GOT3 (cell line): ENCODE results near the gene IGFBP5.

ENCODE experiments used
- DNase-seq: peaks from one replicate; lab custom pipeline; 2025; ENCODE audit warnings: mixed read lengths; lab: John Stamatoyannopoulos, UW

IGFBP5 gene

DNA sequence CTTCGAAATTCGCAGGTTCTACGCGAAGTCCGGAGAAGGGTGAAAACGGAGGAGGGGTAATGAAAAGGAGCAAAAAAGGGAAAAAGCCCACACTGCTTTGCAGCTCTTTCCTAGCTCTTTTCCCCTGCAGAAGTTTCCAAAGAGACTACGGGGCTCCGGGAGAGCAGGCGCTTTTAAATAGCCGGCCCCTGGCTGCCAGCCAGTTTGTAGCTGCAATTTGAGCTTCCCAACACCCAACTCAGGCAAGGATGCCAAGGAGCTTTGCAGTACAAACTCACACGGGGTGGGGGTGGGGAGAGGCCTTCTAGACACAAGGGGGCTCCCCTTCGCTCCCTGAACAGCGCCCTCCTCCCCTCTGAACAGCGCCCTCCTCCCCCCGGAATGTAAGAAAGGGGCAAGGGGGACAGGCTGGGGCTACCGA lies at the start of gene IGFBP5:
TSS of gene IGFBP5 (minus strand) at position 149 of the 421 bp plus-strand sequence. CDS start 774 bp downstream, outside the sequence.
- DNase-seq: peak; percentile 25

- DNase-seq: no peak
Measured at GRCh38 chr2:216743781-216744180, 48.4 kb upstream of the IGFBP5 start.

DNA sequence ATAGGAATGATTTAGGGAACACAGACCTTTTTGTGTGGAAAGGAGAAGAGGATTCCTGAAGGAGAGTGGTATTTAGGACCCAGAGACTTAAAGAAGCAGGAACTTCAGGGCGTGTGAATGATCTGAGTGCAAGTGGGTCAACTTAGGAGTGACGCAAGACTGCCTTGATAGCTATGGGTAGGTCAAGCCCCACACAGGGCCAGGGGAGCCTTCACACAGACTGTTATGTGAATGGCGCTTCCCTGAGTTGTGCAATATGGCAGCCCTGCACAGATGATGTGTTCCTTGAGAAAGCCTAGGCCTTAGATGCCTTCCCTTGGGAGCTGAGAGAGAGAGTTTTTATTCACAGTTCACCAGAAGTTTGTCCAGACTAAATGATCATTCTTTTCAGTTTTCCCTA lies 47.1 kb upstream of the IGFBP5 start:
- DNase-seq: no peak

DNA sequence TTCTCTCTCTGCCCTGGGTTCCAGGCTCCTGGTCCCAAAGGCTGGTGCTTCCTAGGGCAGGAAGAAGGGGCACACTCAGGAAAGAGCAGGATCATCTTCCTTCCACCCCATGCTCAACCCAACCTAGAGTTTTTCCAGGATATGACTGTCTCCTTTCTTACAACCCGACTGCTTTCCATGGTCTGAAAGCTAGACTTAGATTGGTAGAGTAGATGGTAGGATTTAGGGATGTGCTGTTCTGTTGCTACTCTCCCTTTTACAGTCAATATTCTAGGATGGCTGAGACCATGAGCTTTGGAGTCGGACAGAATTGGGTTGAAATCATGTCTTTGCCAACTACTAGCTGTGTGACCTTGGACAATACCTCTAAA lies 45.9 kb upstream of the IGFBP5 start:
- no peak for DNase-seq

GRCh38 chr2:216740557-216741222 lies 45.3 kb upstream of the IGFBP5 start:
- DNase-seq: no peak

DNA sequence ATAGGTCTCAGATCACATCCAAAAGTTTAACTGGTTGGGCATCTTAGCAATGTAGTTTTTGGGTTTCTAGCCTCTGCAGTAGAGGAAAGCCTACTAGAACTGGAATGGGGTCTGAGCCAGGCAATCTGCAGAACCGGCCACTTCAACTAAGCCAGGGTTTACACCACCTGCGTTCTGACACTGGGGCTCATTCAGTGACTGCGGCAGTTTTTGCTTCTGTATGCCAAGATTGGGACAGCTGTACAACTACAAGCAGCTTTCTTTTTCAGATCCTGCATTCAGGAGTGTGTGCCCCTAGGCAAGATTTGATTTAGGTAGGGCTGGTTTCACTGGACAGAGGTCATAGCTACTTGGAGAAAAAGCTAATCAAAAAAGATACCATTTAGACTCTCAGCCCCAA lies 43.7 kb upstream of the IGFBP5 start:
- DNase-seq: no peak

- no peak for DNase-seq
Measured at GRCh38 chr2:216737676-216738075, 42.3 kb upstream of the IGFBP5 start.

DNA sequence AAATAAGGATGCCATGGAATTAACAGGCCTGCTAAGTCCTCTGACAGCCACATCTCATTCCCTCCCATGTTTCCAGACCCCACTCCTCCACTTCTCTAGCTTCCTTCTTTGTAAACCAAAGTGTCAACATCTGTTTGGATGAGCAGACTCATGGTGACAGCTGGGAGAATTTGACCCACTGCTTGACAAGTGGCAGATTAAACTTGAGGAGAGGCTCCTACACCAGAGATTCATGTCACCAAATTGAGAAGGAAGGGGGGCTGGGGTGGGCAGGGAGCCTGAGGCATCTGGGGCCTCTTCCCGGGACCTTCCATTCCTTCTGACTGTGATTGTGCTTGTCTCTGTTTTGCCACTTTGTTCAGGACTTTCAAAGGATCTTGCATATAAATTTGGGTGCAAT lies 41.0 kb upstream of the IGFBP5 start:
- DNase-seq: no peak

GRCh38 chr2:216735668-216736067 lies 40.3 kb upstream of the IGFBP5 start:
- no peak for DNase-seq

DNA sequence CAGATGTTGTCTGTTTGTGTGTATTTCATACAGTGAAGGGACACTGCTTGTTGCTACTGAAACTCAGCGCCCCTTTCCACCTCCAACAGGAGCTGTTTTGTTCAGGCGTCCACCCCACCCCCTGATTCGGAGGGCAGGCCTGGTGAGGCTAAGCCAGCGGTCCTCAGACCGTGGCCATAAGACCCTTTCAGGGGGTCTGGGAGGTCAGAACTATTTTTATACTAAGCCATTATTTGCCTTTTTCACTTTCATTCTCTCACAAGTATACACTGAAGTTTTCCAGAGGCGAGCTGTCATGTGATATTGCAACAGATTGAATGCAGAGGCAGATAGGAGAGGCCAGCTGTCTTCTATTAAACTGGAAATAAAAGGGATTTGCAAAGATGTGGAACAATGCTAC lies 39.7 kb upstream of the IGFBP5 start:
- no peak for DNase-seq

GRCh38 chr2:216733046-216733445 lies 37.7 kb upstream of the IGFBP5 start:
- no peak for DNase-seq

DNA sequence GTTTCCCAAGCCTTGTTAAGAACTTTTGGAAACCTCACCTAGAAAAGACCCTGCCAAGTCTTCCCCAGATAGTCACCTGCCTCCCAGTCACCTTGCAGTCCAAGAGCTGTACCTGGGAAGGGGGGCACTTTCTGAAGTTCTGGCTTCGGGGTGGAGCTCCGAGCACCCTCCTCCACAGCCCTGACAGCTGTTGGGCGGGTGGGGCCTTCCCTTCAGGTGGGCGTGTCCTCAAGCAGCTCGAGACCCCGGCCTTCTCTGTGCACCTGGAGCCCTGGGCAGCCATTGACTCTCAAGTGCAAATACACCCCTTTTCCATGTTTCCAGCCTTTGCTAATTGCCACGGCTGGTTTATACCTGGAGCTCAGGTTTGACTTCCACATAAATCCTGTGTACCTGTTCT lies 37.0 kb upstream of the IGFBP5 start:
- DNase-seq: no peak

- DNase-seq: no peak
Measured at GRCh38 chr2:216731465-216731864, 36.1 kb upstream of the IGFBP5 start.

GRCh38 chr2:216730871-216731270 lies 35.5 kb upstream of the IGFBP5 start:
- DNase-seq: no peak

DNA sequence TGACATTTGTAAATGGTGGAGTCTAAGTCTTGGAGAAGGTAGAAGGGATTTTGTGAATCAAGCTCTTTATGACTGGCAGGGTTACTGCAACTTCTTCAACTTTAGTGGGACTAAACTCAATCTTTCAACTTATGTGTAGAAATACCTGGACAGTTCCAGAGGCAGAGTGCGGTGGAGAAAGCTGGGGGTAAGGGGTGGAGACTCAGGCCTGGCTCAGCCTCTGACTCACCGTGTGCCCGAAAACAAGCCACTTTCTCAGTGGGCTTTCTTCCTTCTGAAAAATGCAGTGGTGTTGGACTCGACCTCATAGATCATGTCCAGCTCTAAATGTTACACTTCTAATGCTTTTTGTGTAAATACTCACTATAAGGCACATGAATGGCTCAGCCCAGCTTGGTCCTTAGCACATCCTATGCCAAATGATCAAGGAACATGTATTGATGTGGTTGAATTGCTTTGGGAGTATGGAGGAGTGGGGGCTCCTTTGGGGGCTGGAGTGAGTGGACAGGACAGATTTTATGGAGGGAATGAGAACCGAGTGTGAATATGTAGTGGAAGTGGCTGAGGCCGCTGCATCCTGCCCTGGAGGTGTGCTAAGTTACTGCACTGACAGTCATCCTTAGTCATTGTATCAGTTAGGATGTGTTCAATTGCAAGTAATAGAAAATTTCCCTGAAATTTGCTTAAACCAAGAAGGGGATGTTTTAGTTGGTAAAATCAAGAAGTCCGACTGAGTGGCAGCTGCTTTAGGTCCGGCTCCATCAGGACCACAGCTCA lies 32.2 kb upstream of the IGFBP5 start:
- no peak for DNase-seq

- DNase-seq: no peak
Measured at GRCh38 chr2:216724190-216724589, 28.8 kb upstream of the IGFBP5 start.

- DNase-seq: no peak
Measured at GRCh38 chr2:216721141-216721540, 25.8 kb upstream of the IGFBP5 start.

DNA sequence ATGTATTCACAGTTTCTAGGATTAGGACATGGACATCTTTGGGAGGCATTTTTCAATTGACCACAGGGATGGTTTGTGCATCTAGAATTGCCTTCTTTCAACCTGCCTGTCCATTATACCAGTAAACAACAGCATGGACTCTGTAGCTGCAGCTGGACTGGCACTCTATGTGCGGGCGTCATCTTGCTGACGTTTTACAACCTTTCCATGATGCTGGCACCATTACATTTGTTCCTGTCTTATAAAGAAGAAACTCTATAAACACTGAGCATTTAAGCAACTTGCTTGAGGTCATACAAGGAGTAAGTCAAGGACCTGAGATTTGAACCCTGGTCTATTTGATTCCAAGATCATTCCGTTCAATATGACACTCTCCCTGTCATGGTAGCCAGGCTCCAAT lies 25.4 kb upstream of the IGFBP5 start:
- no peak for DNase-seq

DNA sequence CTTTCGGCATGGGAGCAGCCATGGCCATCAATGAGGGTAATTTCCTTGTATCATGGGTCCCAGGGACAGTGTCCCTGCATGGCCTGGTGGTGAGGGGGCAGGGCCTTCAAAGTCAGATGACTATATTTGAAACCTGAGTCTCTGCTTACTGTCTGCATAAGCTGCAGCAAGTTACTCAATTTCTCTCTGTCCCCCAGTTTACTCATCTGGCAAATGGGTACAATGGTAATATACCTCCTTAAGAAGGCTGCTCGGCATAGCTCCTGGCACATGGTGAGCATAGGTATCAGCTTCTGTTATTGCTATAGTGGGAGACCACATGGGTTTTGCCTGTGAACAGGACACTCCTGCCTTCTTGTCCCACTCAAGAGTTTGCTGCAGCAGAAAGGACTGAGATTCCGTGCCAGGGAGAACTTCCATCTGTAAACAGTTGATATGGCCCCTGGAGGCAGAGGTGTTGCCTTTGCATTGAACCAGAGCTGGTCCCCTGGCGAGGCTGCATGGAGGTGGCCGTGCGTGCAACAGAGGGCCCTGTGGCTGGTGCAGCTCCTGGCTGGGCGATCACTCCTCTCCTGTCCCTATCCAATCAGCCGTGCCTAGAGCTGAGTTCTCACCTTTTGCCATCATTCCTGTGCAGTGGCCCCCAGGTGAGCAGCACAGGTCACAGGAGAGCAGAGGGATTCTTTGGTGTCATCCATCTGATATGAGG lies 22.7 kb upstream of the IGFBP5 start:
- DNase-seq: no peak

GRCh38 chr2:216717491-216717901 lies 22.1 kb upstream of the IGFBP5 start:
- peak; percentile 9 for DNase-seq

GRCh38 chr2:216716109-216716508 lies 20.8 kb upstream of the IGFBP5 start:
- no peak for DNase-seq

- no peak for DNase-seq
Measured at GRCh38 chr2:216715402-216715974, 20.1 kb upstream of the IGFBP5 start.

- DNase-seq: no peak
Measured at GRCh38 chr2:216714376-216714775, 19.0 kb upstream of the IGFBP5 start.
